Esophagus muscularis mucosa (tissue), 4 donors: ENCODE results near the gene HECTD4. TPM values are rescaled to one million over a fixed set of nuclear protein-coding genes. Genes with fewer than 3 reads are reported as not detected.
A peak's percentile ranks its signal among the peaks of the same experiment; 100 is the strongest.

Experiments
- DNase-seq: peaks from one replicate; pipeline ENCODE4 v3.0.0-alpha.2; 2017; ENCODE audit errors: extremely low spot score
- H3K27ac ChIP-seq, 4 donors: fragments of 200-600 bp; sonication (generic); replicated peaks in 1 of 4; 1 replicate in 3 of 4; 2 replicates in 1 of 4; pipeline ENCODE4 v1.5.1; 2016 to 2019; ENCODE audit warnings: mild to moderate bottlenecking in 1 of 4
- H3K27me3 ChIP-seq, 4 donors: fragments of 200-600 bp; sonication (generic); one replicate each; pipeline versions ENCODE4 v1.5.1 to v1.6.0; 2016 to 2019
- H3K36me3 ChIP-seq, 4 donors: fragments of 200-600 bp; sonication (generic); one replicate each; pipeline ENCODE4 v1.5.1; 2016 to 2019
- H3K4me1 ChIP-seq, 4 donors: fragments of 200-600 bp; sonication (generic); one replicate each; pipeline ENCODE4 v1.5.1; 2016 to 2019
- H3K4me3 ChIP-seq, 4 donors: fragments of 200-600 bp; sonication (generic); 1 replicate in 2 of 4; 2 replicates in 2 of 4; pipeline ENCODE4 v1.5.1; 2016 to 2019; ENCODE audit warnings: mild to moderate bottlenecking in 4 of 4, moderate library complexity in 1 of 4
- H3K9me3 ChIP-seq, 4 donors: fragments of 200-600 bp; sonication (generic); 1 replicate in 3 of 4; 2 replicates in 1 of 4; pipeline ENCODE4 v1.5.1; 2016 to 2019
- EP300 ChIP-seq: sonication (generic); formaldehyde crosslinking; IDR thresholded peaks from one replicate; pipeline ENCODE4 v1.6.1; 2017; ENCODE audit warnings: antibody characterized with exemption
- POLR2A ChIP-seq: fragments of 450-650 bp; IDR thresholded peaks from one replicate; pipeline ENCODE4 v1.6.1; 2017; ENCODE audit warnings: antibody characterized with exemption, moderate library complexity, mild to moderate bottlenecking, low read depth
- POLR2AphosphoS5 ChIP-seq, 2 donors: sonication (generic); formaldehyde crosslinking; IDR thresholded peaks; one replicate each; pipeline ENCODE4 v1.6.1; 2017; ENCODE audit warnings: antibody characterized with exemption in 2 of 2
- WGBS: methylation state at CpG from one replicate; pipeline ENCODE4 v1.1.5; 2018; 5-methylcytosine and 5-hydroxymethylcytosine counted together
- intact Hi-C: fragments of 100-400 bp; cut with DNase I; formaldehyde crosslinking; loops from one replicate; pipeline ENCODE4 v1.15.1; 2023
- total RNA-seq, 4 donors: library from RNA; depleted of rRNA; stranded (reverse); fragments of >200 nt; gene quantifications; one replicate each; pipeline versions ENCODE4 v1.1.0 to v1.2.1, GENCODE V29; 2016
- TF ChIP-seq, protein P1 (sequence below), 3 experiments: fragments of 200-600 bp in 2 of 3; fragments of 450-650 bp in 1 of 3; sonication (generic) in 2 of 3; IDR thresholded peaks; one replicate each; pipeline ENCODE4 v1.5.1; 2017 to 2019; ENCODE audit warnings: antibody characterized with exemption in 3 of 3, mild to moderate bottlenecking in 2 of 3, moderate library complexity in 1 of 3

The HECTD4 gene
- total RNA-seq, 4 donors from 2014 or later = 27.3 to 59.3 (median 44.9) TPM

DNA sequence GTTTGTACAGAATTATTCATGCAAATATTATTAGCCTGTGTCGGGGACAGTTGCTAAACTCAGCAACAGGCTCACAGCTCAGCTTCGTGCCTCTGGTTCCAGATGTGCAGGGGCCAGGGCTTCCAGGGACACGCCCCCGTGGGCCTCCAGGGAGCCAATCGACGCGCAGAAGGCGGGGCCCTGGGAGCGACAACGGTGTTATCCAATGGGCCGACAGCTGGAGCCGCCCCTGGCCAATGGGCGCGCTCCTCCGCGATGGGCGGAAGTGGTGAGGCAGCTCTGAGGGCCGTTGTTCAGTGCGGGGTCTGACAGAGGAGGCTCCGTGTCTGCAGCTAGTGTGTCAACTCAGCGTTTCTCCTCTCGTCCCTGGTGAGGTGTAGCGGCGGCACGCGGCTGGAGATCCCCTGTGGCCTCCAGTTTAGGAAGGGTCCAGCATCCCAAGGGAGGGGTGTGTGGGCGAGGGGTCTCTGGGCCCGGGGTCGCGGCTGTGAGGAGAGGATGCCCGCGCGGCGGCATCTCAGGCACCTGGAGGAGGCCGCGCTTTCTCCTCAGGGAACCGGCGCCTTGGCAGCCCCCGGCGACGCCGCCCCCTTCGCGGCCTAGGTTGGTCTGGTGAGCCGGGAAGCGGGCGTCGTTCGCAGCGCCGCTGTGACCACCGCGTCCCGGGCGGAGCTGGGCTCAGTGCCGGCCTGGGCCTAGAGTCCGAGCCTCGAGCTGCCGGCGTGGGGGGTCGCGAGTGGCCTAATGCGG, 256.8 kb downstream of the HECTD4 start, which contains the start of gene TRAFD1:
TRAFD1 (plus strand) TSS at position 311 of the 750 bp plus-strand sequence. CDS start 4,963 bp downstream, outside the sequence.
- H3K27me3 ChIP-seq = no peaks in the 10 kb centered on the region
- peak within 1 kb of the TSS; percentile 64 to 97 (median 86) for H3K4me3 ChIP-seq
- H3K9me3 ChIP-seq = no peaks in the 10 kb centered on the region
- H3K36me3 ChIP-seq = no peaks in the 10 kb centered on the region
- H3K27ac ChIP-seq = peak within 1 kb of the TSS; percentile 92 to 97 (median 96)
- peak; percentile 100 for DNase-seq
- H3K4me1 ChIP-seq = peaks cover 68 to 84% (median 79%) of the 10 kb centered on the region in 4 donors
- WGBS = 1% methylated on average over 16 of the region's 63 CpGs
- intact Hi-C loops = no loop called here
- TF ChIP-seq POLR2AphosphoS5 (IDR thresholded peaks at IDR 0.05) (peak; percentile 99), EP300 (no peak), POLR2A (peak; percentile 86)

DNA sequence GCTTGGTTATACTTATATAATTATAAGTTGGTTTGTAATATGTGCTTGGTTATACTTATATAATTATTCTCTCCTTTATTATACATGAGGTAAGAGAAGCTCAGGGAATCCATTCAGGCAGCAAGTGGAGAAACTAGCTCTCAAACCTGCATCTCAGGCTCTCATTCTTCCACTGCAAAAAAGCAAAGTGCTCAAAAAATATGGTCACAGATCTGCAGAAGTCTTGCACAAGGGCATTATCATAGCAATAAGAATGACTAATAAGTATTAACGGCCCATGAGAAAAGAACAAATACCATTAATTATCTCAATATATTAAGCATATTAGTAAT, 257.3 kb downstream of the HECTD4 start:
- H3K4me3 ChIP-seq = peak overlapping the region; percentile 64 to 97 (median 86)
- no peaks in the 10 kb centered on the region for H3K27me3 ChIP-seq
- H3K4me1 ChIP-seq = peaks cover 62 to 78% (median 74%) of the 10 kb centered on the region in 4 donors
- H3K27ac ChIP-seq = peak overlapping the region; percentile 92 to 97 (median 96)
- H3K9me3 ChIP-seq = no peaks in the 10 kb centered on the region
- H3K36me3 ChIP-seq = no peaks in the 10 kb centered on the region
- 5% methylated on average over 1 of the region's 1 CpG for WGBS
- TF ChIP-seq POLR2AphosphoS5 (IDR thresholded peaks at IDR 0.05) (no peak), EP300 (no peak), POLR2A (no peak)
- TF ChIP-seq, protein P1, sequence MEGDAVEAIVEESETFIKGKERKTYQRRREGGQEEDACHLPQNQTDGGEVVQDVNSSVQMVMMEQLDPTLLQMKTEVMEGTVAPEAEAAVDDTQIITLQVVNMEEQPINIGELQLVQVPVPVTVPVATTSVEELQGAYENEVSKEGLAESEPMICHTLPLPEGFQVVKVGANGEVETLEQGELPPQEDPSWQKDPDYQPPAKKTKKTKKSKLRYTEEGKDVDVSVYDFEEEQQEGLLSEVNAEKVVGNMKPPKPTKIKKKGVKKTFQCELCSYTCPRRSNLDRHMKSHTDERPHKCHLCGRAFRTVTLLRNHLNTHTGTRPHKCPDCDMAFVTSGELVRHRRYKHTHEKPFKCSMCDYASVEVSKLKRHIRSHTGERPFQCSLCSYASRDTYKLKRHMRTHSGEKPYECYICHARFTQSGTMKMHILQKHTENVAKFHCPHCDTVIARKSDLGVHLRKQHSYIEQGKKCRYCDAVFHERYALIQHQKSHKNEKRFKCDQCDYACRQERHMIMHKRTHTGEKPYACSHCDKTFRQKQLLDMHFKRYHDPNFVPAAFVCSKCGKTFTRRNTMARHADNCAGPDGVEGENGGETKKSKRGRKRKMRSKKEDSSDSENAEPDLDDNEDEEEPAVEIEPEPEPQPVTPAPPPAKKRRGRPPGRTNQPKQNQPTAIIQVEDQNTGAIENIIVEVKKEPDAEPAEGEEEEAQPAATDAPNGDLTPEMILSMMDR (IDR thresholded peaks at IDR 0.05) = no peak
- no peak for DNase-seq
- intact Hi-C loops = no loop called here

DNA sequence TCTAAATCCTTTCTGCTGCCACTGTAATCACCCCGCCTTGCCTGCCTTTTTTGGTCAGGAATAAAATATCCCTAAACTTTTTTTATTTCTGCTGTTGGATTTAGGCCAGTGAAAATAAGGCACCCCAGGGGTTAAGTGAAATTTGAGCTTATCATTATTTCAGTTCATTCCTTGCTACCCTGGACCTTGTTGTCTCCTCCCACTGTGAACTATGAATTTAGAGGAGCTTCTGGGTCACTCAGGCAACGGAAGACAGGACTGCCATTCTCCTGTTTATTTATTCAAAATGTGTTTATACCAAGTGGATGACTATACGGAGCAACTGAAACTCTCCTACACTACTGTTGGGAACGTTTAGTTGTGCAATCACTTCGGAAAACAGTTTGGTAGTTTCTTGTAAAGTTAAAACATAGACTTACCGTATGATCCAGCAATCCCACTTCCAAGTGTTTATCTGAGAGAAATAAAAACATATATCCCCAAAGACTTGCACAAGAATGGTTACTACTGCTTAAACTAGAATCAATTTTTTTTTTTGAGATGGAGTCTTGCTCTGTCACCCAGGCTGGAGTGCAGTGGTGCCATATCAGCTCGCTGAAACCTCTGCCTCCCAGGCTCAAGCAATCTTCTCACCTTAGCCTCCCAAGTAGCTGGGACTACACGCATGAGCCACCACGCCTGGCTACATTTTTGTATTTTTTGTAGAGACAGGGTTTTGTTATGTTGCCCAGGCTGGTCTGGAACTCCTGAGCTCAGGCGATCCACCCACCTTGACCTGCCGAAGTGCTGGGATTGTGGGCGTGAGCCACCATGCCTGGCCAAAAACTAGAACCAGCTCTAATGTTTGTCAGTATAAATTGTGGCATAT, 259.2 kb downstream of the HECTD4 start:
- TF ChIP-seq POLR2AphosphoS5 (IDR thresholded peaks at IDR 0.05) (peak in 1 of 2 donors; percentile 51), EP300 (no peak)
- H3K36me3 ChIP-seq = no peaks in the 10 kb centered on the region
- no peak overlapping the region for H3K4me3 ChIP-seq
- intact Hi-C loops = no loop called here
- H3K4me1 ChIP-seq = peaks cover 45 to 60% (median 56%) of the 10 kb centered on the region in 4 donors
- no peaks in the 10 kb centered on the region for H3K27me3 ChIP-seq
- H3K9me3 ChIP-seq = no peaks in the 10 kb centered on the region
- WGBS = 60% methylated on average over 12 of the region's 12 CpGs
- no peak for DNase-seq
- peak overlapping the region; percentile 70 to 96 (median 88) for H3K27ac ChIP-seq

DNA sequence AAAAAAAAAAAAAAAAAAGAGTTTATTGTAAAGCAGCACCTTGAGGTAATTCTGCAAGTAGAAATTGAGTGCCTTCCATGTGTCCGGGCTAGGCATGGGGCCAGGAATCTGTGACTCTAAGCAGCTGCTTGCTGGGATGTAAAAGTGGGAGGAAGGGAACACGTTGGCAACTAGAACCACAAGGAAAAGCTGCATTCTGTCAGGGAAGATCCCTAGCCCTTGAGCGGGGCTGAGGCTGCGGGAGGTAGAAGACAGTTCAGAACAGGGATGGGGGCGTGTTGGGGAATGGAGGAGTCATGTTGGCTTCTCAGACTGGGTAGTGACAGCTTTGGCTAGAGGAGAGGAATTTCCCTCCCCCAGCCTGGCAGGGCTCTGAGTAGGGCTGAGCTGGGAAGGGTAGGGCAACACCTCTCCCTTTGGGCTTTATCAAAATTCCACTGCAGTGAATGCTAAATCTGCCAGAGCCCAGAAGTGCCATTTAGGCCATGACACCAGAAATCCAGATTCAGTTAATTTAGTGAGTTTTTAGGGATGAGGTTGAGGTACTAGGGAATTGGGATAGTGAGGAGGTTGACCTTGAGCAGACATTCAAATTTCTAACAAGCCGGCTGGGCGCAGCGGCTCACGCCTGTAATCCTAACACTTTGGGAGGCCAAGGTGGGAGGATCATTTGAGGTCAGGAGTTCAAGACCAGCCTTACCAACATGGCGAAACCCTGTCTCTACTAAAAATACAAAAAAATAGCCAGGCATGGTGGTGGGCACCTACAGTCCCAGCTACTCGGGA, 260.3 kb downstream of the HECTD4 start:
- WGBS = 56% methylated on average over 11 of the region's 11 CpGs
- Histone ChIP-seq H3K27me3 (no peaks in the 10 kb centered on the region), H3K9me3 (no peaks in the 10 kb centered on the region), H3K4me3 (no peak overlapping the region), H3K36me3 (no peaks in the 10 kb centered on the region), H3K4me1 (peaks cover 42 to 49% (median 48%) of the 10 kb centered on the region in 4 donors), H3K27ac (peak overlapping the region; percentile 70 to 96 (median 88))
- intact Hi-C loops = no loop called here
- DNase-seq = peak; percentile 93
- peak; percentile 68 to 79 for TF ChIP-seq POLR2AphosphoS5 (IDR thresholded peaks at IDR 0.05)
- TF ChIP-seq, protein P1 (IDR thresholded peaks at IDR 0.05) = no peak

DNA sequence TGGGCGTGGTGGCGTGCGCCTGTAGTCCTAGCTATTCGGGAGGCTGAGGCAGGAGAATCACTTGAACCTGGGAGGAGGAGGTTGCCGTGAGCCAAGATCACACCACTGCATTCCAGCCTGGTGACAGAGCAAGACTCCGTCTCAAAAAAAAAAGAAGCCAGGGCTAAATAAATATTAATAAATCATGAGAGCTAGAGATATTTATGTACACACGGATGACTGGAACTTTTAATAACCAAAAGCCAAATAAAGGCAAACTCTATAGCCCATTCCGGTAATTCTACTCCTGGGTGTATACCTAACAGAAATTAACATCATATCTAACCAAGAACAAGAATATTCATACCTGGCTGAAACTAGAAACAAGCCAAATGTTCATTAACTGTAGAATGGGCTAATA, 264.5 kb downstream of the HECTD4 start:
- Histone ChIP-seq H3K4me1 (peaks cover 16 to 30% (median 20%) of the 10 kb centered on the region in 4 donors), H3K27me3 (no peaks in the 10 kb centered on the region), H3K4me3 (no peak overlapping the region), H3K9me3 (no peaks in the 10 kb centered on the region), H3K27ac (peak overlapping the region in 1 of 4 donors; percentile 53), H3K36me3 (no peaks in the 10 kb centered on the region)
- WGBS = 84% methylated on average over 8 of the region's 8 CpGs
- intact Hi-C loops = no loop called here
- TF ChIP-seq EP300 (no peak), POLR2A (no peak)
- TF ChIP-seq, protein P1 (IDR thresholded peaks at IDR 0.05) = no peak
- no peak for DNase-seq
